ENCODE data around the gene NEDD1. TPM values are rescaled to one million over a fixed set of nuclear protein-coding genes. Genes with fewer than 3 reads are reported as not detected.

NEDD1 gene, protein sequence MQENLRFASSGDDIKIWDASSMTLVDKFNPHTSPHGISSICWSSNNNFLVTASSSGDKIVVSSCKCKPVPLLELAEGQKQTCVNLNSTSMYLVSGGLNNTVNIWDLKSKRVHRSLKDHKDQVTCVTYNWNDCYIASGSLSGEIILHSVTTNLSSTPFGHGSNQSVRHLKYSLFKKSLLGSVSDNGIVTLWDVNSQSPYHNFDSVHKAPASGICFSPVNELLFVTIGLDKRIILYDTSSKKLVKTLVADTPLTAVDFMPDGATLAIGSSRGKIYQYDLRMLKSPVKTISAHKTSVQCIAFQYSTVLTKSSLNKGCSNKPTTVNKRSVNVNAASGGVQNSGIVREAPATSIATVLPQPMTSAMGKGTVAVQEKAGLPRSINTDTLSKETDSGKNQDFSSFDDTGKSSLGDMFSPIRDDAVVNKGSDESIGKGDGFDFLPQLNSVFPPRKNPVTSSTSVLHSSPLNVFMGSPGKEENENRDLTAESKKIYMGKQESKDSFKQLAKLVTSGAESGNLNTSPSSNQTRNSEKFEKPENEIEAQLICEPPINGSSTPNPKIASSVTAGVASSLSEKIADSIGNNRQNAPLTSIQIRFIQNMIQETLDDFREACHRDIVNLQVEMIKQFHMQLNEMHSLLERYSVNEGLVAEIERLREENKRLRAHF
- 26.7 and 29.0 TPM in 2 replicates for total RNA-seq

DNA sequence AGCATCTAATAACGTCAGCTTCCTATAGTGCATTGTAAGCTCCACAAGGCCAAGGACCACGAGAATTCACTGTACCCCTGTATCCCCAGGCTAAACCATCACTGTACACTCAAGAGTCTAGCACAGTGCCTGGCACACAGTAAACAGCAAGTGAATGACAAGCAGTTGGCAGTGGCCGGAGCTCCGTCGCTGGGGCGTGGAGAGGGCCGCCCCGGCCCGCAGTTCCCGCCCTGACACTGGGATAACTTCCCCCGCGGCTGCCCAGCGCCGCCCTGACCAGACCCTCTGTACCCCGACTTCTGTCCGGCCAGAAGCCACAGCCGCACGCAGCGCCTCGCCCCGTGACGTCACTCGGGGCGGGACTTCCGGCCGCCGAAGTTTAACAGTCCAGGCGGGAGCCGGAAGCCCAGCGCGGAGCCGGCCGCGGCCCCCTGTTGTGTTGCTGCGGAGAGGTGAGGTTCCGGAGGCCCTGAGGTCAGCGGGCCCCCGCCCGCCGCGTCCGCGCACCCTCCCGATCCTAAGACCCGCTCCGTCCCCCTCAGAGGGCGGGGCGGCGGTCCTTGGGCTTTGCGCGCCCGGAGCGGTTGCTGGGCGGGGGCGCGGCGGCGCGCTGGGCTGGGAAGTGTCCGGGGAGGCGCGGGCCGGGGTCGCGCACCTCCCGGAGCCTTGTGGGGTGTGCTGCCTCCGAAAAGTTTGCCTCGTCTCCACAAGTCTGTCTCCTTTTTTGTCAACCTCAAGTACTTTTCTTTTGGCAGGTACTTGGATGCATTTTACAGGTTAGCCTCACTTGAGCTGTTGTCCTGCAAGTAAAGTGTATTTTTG is at the start of gene NEDD1:
NEDD1 (plus strand) TSS at position 409 of the 822 bp plus-strand sequence. CDS start 2,503 bp downstream, outside the sequence.

